GM20000 (cell line): ENCODE results near the gene ORMDL3.
"Not testable (repeated sequence)": the region's sequence is repeated elsewhere in the genome, so short reads cannot be mapped to it uniquely, and the experiment has no call there.

Experiments
- DNase-seq: peaks from one replicate; pipeline ENCODE4 v3.0.0; 2012; ENCODE audit warnings: low spot score
- TF ChIP-seq, protein P1 (sequence below): IDR thresholded peaks from 2 replicates; pipeline ENCODE4 v1.5.1; 2012; ENCODE audit warnings: mild to moderate bottlenecking, control low read depth; ENCODE audit errors: extremely low read depth, missing control alignments

The ORMDL3 gene

DNA sequence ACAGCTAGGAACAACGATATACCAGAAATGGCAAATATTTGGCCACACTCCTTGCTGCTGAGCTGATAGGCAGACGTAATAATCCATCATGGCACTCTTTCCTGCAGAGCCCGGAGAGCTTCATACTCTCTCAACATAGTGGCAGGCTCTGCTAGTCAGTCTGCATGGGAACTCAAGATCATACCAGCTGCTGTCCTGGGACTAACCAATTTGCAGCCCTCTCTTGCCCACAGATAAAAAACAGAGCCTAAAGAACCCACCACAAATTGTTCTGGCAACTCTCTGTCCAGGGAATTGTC is 22.5 kb downstream of the ORMDL3 start:
- TF ChIP-seq, protein P1, sequence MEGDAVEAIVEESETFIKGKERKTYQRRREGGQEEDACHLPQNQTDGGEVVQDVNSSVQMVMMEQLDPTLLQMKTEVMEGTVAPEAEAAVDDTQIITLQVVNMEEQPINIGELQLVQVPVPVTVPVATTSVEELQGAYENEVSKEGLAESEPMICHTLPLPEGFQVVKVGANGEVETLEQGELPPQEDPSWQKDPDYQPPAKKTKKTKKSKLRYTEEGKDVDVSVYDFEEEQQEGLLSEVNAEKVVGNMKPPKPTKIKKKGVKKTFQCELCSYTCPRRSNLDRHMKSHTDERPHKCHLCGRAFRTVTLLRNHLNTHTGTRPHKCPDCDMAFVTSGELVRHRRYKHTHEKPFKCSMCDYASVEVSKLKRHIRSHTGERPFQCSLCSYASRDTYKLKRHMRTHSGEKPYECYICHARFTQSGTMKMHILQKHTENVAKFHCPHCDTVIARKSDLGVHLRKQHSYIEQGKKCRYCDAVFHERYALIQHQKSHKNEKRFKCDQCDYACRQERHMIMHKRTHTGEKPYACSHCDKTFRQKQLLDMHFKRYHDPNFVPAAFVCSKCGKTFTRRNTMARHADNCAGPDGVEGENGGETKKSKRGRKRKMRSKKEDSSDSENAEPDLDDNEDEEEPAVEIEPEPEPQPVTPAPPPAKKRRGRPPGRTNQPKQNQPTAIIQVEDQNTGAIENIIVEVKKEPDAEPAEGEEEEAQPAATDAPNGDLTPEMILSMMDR: no peak
- no peak for DNase-seq

- TF ChIP-seq, protein P1: no peak
- no peak for DNase-seq
Measured at GRCh38 chr17:39903158-39903884, 24.1 kb downstream of the ORMDL3 start.

- DNase-seq: not testable (repeated sequence)
Measured at GRCh38 chr17:39902027-39902426, 25.4 kb downstream of the ORMDL3 start.

DNA sequence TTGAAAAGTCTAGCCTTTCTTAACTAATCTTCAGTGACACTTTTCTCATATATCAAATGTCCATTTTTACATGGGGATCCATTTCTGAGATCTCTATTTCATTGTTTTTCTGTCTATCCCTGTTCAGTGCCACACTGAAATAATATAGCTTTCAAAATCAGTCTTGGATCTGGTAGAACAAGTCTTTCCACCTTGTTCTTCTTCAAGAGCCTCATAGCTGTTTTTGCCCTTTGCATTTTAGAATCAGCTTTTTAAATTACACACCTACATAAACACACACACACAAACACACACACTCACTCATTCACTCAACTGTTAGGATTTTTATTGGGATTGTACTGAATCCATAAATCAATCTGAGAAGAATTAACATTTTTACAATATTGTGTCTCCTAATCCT is 28.2 kb downstream of the ORMDL3 start:
- TF ChIP-seq, protein P1: no peak
- no peak for DNase-seq

DNA sequence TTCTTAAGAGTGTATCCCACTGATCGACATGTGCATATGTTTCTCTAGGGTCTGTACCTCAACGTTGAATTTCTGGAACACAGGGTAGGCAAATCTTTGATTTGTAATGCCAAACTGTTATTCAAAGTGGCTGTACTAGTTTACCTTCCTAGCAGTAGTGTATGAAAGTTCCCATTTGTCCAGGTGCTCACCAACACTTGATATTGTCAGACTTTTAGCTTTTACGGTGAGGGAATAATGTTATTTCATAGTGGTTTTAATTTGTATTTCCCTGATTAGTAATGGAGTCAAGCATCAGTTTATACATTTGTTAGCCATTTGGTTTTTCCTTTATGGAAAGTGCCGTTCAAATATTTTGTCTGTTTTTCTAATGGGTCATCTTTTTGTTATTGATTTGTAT is 29.3 kb downstream of the ORMDL3 start:
- no peak for DNase-seq
- TF ChIP-seq, protein P1: no peak

GRCh38 chr17:39894681-39895376 is 32.6 kb downstream of the ORMDL3 start:
- DNase-seq: no peak
- TF ChIP-seq, protein P1: no peak

DNA sequence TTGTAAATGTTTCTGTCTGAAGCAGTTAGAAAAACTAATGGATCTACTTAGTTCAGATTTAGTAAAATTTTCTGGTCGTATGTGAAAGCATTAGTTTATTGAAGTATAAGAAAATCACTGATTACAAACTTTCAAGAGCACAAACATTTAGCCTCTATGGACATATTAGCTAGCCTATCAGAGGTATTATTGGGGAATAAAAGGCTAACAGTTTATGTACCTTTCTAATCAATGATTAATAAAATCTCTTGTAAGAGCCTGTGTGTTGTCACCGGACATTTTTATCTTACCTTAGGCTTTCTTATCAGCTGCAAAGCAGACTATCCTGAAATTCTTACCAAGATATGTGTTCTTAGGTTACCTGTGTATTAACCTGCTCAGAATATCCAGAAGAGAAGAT is 38.2 kb downstream of the ORMDL3 start:
- TF ChIP-seq, protein P1: no peak
- DNase-seq: no peak

- TF ChIP-seq, protein P1: no peak
- DNase-seq: no peak
Measured at GRCh38 chr17:39887078-39887477, 40.3 kb downstream of the ORMDL3 start.

DNA sequence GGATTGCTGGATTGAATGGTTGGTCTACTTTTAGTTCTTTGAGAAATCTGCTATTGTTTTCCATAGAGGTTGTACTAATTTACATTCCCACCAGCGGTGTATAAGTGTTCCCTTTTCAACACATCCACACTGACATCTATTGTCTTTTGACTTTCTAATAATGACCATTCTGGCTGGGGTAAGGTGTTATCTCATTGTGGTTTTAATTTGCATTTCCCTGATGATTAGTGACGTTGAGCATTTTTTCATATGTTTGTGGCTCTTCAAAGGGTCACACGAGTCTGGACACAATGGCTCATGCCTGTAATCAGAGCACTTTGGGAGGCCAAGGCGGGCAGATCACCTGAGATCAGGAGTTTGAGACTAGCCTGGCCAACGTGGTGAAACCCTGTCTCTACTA is 41.3 kb downstream of the ORMDL3 start:
- not testable (repeated sequence) for DNase-seq
